Glutamatergic neuron (in vitro differentiated cells): ENCODE measurements around the gene MRPS7. TPM values are rescaled to one million over a fixed set of nuclear protein-coding genes. Genes with fewer than 3 reads are reported as not detected.
"Not testable (repeated sequence)": the region's sequence is repeated elsewhere in the genome, so short reads cannot be mapped to it uniquely, and the experiment has no call there.

Experiments used
- DNase-seq: peaks from one replicate; pipeline ENCODE4 v3.0.0; 2022
- H3K27ac Mint-ChIP-seq: one replicate; pipeline ENCODE4 v1.8.0; 2020; ENCODE audit warnings: mild to moderate bottlenecking, mixed read lengths, inconsistent platforms; ENCODE audit not compliant: unreplicated experiment
- H3K27me3 Mint-ChIP-seq: one replicate; pipeline ENCODE4 v1.8.0; 2020; ENCODE audit warnings: mild to moderate bottlenecking, moderate library complexity, mixed read lengths, inconsistent platforms; ENCODE audit not compliant: unreplicated experiment
- H3K36me3 Mint-ChIP-seq: one replicate; pipeline ENCODE4 v1.8.0; 2020; ENCODE audit warnings: mild to moderate bottlenecking, mixed read lengths, inconsistent platforms; ENCODE audit not compliant: unreplicated experiment
- H3K4me1 Mint-ChIP-seq: one replicate; pipeline ENCODE4 v1.8.0; 2020; ENCODE audit warnings: mild to moderate bottlenecking, low read depth, mixed read lengths, inconsistent platforms; ENCODE audit not compliant: unreplicated experiment
- H3K4me3 Mint-ChIP-seq: one replicate; pipeline ENCODE4 v1.8.0; 2020; ENCODE audit warnings: mild to moderate bottlenecking, mixed read lengths, inconsistent platforms; ENCODE audit not compliant: unreplicated experiment
- H3K9me3 Mint-ChIP-seq: one replicate; pipeline ENCODE4 v1.8.0; 2020; ENCODE audit warnings: mild to moderate bottlenecking, moderate library complexity, mixed read lengths, inconsistent platforms; ENCODE audit not compliant: unreplicated experiment
- CTCF ChIP-seq: fragments of 200-600 bp; sonication (generic); IDR thresholded peaks from one replicate; pipeline ENCODE4 v1.5.0; 2021; ENCODE audit not compliant: partially characterized antibody, unreplicated experiment
- total RNA-seq: library from RNA; stranded (reverse); fragmentation: NEBNext Ultra II Directional; extraction: Animal tissue kit (Norgen Biotek cat#: 25700); gene quantifications from one replicate; pipeline ENCODE4 v1.2.1, GENCODE V29; 2021; ENCODE audit not compliant: unreplicated experiment

MRPS7 gene
- total RNA-seq, 1 donor from 2014 or later, result 48.8 TPM

- Mint-ChIP-seq H3K36me3 (no peaks in the 10 kb centered on the region), H3K9me3 (peaks cover 1% of the 10 kb centered on the region), H3K4me1 (peaks cover 2% of the 10 kb centered on the region), H3K27me3 (peaks cover 3% of the 10 kb centered on the region), H3K27ac (peak within 1 kb of the TSS; percentile 14), H3K4me3 (peak within 1 kb of the TSS; percentile 94)
- TF ChIP-seq CTCF, result peak; percentile 47
- peak; percentile 96 for DNase-seq
Observed at GRCh38 chr17:75289115-75289831, 27.6 kb downstream of the MRPS7 start, which contains the start of gene SLC25A19. SLC25A19 (minus strand) TSS chr17:75289433; CDS start chr17:75286764, 2,669 bp downstream.

GRCh38 chr17:75289832-75290337, 28.2 kb downstream of the MRPS7 start:
- no peak for DNase-seq
- peaks cover 3% of the 10 kb centered on the region for H3K27me3 Mint-ChIP-seq
- peak overlapping the region; percentile 94 for H3K4me3 Mint-ChIP-seq
- peak; percentile 4 for TF ChIP-seq CTCF
- no peak overlapping the region for H3K27ac Mint-ChIP-seq
- H3K36me3 Mint-ChIP-seq, result no peaks in the 10 kb centered on the region
- H3K9me3 Mint-ChIP-seq, result peaks cover 1% of the 10 kb centered on the region
- peaks cover 2% of the 10 kb centered on the region for H3K4me1 Mint-ChIP-seq

- H3K27ac Mint-ChIP-seq, H3K27me3 Mint-ChIP-seq, H3K4me3 Mint-ChIP-seq, DNase-seq, H3K4me1 Mint-ChIP-seq, H3K9me3 Mint-ChIP-seq, H3K36me3 Mint-ChIP-seq: not testable (repeated sequence)
Observed at GRCh38 chr17:75292810-75293448, 31.2 kb downstream of the MRPS7 start.

- no peak overlapping the region for H3K4me3 Mint-ChIP-seq
- no peak for DNase-seq
- H3K27ac Mint-ChIP-seq, result no peak overlapping the region
- no peaks in the 10 kb centered on the region for H3K9me3 Mint-ChIP-seq
- TF ChIP-seq CTCF, result no peak
- no peaks in the 10 kb centered on the region for H3K27me3 Mint-ChIP-seq
- no peaks in the 10 kb centered on the region for H3K4me1 Mint-ChIP-seq
- H3K36me3 Mint-ChIP-seq, result no peaks in the 10 kb centered on the region
Observed at GRCh38 chr17:75295201-75296158, 33.8 kb downstream of the MRPS7 start.

GRCh38 chr17:75300280-75300679, 38.6 kb downstream of the MRPS7 start:
- Mint-ChIP-seq H3K4me3 (no peak overlapping the region), H3K27ac (no peak overlapping the region), H3K9me3 (no peaks in the 10 kb centered on the region), H3K4me1 (no peaks in the 10 kb centered on the region), H3K36me3 (no peaks in the 10 kb centered on the region), H3K27me3 (peaks cover 2% of the 10 kb centered on the region)
- no peak for DNase-seq
- no peak for TF ChIP-seq CTCF
